Hepatocyte (in vitro differentiated cells): ENCODE measurements around the gene PHF10.

Experiments used
- EZH2phosphoT487 ChIP-seq: fragments of 200-600 bp; sonication (generic); IDR thresholded peaks from one replicate; pipeline ENCODE4 v1.6.1; 2018; ENCODE audit warnings: antibody characterized with exemption, mild to moderate bottlenecking, low read depth, moderate library complexity; ENCODE audit not compliant: unreplicated experiment, severe bottlenecking
- TF ChIP-seq, protein P1 (sequence below): fragments of 200-600 bp; sonication (generic); IDR thresholded peaks from 2 replicates; pipeline ENCODE4 v1.5.1; 2016; ENCODE audit warnings: antibody characterized with exemption, mild to moderate bottlenecking; ENCODE audit not compliant: poor library complexity

DNA sequence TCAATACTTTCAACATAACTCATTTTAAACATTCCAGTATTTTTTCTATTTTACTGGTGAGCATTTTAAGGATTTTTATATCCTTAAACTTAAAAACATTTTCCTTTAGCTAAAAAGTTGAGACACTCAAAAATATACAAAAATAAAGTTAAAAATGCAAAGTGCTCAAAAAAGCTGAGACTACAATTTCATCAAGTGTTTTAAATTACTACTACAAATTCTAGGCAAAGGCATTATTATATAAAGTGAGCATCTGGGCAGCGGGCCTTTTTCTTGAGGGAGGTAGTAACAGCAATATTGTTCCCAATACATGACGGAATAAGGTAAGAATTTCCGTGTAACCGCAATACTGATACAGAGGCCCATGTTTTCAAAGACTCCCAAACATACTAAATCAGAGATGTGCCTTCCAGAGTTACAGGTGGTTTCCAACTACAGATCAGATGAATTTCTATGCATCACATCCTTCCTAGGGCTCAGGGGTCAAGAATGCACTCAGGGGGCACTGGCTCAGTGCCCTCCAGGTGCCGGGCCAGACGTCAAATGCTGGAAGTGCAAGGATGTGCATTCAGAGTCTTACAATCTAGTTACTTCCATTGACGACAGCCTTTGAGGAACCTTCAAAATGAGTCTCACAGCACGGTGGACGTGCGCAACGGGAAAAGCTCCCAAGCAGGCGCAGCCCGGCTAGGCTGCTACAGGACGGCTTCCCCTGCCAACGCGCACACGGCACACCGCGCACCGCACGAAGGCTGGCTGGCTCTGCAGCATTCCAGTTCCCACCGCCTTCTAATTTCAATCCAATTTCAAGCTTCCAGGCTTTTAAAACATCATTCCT lies 1.7 kb downstream of the PHF10 start:
- TF ChIP-seq, protein P1, sequence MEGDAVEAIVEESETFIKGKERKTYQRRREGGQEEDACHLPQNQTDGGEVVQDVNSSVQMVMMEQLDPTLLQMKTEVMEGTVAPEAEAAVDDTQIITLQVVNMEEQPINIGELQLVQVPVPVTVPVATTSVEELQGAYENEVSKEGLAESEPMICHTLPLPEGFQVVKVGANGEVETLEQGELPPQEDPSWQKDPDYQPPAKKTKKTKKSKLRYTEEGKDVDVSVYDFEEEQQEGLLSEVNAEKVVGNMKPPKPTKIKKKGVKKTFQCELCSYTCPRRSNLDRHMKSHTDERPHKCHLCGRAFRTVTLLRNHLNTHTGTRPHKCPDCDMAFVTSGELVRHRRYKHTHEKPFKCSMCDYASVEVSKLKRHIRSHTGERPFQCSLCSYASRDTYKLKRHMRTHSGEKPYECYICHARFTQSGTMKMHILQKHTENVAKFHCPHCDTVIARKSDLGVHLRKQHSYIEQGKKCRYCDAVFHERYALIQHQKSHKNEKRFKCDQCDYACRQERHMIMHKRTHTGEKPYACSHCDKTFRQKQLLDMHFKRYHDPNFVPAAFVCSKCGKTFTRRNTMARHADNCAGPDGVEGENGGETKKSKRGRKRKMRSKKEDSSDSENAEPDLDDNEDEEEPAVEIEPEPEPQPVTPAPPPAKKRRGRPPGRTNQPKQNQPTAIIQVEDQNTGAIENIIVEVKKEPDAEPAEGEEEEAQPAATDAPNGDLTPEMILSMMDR = no peak
- TF ChIP-seq EZH2phosphoT487 = no peak
